Measurements from ENCODE around the gene PRDM5.

The PRDM5 gene

DNA sequence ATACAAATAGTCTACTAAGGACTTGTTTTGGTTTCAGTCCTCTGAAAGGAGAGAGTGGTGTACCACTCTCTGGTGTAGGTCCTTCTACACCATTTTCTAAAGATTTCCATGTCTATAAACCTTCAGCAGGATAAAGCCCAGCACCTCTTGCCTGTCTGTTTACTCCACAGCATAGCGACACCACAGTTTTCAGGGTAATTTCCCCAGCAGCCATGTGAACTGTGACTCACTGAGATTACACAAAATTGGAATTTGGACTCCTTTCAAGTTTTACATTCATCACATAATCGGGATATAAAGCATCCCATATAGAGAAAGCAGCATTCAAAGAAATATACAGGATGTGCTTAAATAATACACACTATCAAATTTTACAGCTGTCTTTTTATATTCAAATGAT, 229.6 kb downstream of the PRDM5 start:
- DNase-seq (ENCODE audit: insufficient read length, low spot score): no peak
- no peak for FAIRE-seq
- TF ChIP-seq POLR2AphosphoS5 (IDR thresholded peaks at IDR 0.05; ENCODE audit: low read depth, low read length) (no peak), TAF1 (IDR thresholded peaks at IDR 0.05; ENCODE audit: low read depth, low read length) (no peak), POLR2A (IDR thresholded peaks at IDR 0.05; ENCODE audit: low read depth, low read length) (no peak), POU2F2 (IDR thresholded peaks at IDR 0.05; ENCODE audit: low read depth, low read length) (no peak), SPI1 (IDR thresholded peaks at IDR 0.05; ENCODE audit: low read depth, low read length) (no peak), PAX5 (IDR thresholded peaks at IDR 0.05; ENCODE audit: insufficient read depth, low read length, severe bottlenecking) (no peak)

DNA sequence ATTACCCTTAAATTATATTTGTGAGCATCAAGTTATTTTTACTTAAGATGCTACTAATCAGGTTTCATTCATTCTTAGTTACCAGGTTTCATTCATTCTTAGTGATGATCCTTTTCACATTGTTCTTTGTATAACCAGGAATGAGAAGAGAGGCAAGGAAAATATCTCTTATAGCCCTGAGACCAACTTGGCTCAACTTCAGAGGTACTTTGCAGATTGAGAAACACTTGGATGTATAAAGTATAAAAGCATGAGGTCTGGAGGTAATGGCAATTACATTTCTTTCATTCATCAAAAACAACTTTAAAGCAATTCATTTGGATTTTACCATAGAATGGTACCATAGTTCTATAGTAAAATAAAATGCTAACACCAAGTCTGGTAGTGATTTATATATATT, 231.0 kb downstream of the PRDM5 start:
- no peak for FAIRE-seq
- DNase-seq (ENCODE audit: insufficient read length, low spot score): no peak
- TF ChIP-seq TAF1 (IDR thresholded peaks at IDR 0.05; ENCODE audit: low read depth, low read length) (no peak), POLR2A (IDR thresholded peaks at IDR 0.05; ENCODE audit: low read depth, low read length) (no peak), PAX5 (IDR thresholded peaks at IDR 0.05; ENCODE audit: insufficient read depth, low read length, severe bottlenecking) (no peak), SPI1 (IDR thresholded peaks at IDR 0.05; ENCODE audit: low read depth, low read length) (no peak), POLR2AphosphoS5 (IDR thresholded peaks at IDR 0.05; ENCODE audit: low read depth, low read length) (no peak), POU2F2 (IDR thresholded peaks at IDR 0.05; ENCODE audit: low read depth, low read length) (no peak)

DNA sequence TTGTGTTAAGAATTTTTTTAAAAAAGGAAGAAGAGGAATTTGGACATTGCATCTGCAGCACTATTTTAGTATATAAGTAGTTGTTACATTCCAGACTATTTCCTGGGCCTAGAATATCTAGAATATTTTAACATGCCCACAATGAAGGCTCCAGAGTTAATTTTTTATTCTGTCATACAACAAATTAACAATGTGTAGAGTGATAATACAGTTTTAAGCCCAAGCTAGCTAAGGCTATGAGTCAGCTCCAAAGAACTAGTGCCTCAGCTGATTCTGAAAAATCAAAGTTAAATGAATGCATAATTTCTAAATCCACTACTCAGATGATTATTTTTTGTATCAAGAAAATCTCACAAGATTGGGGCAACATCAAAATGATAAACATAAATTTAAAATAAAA, 231.4 kb downstream of the PRDM5 start:
- TF ChIP-seq SPI1 (IDR thresholded peaks at IDR 0.05; ENCODE audit: low read depth, low read length) (no peak), POLR2A (IDR thresholded peaks at IDR 0.05; ENCODE audit: low read depth, low read length) (no peak), POU2F2 (IDR thresholded peaks at IDR 0.05; ENCODE audit: low read depth, low read length) (no peak), PAX5 (IDR thresholded peaks at IDR 0.05; ENCODE audit: insufficient read depth, low read length, severe bottlenecking) (no peak), POLR2AphosphoS5 (IDR thresholded peaks at IDR 0.05; ENCODE audit: low read depth, low read length) (no peak), TAF1 (IDR thresholded peaks at IDR 0.05; ENCODE audit: low read depth, low read length) (no peak)
- FAIRE-seq: no peak
- DNase-seq (ENCODE audit: insufficient read length, low spot score): no peak

GRCh38 chr4:120688791-120689190, 233.7 kb downstream of the PRDM5 start:
- TF ChIP-seq SPI1 (IDR thresholded peaks at IDR 0.05; ENCODE audit: low read depth, low read length) (no peak), POLR2A (IDR thresholded peaks at IDR 0.05; ENCODE audit: low read depth, low read length) (no peak), POU2F2 (IDR thresholded peaks at IDR 0.05; ENCODE audit: low read depth, low read length) (no peak), POLR2AphosphoS5 (IDR thresholded peaks at IDR 0.05; ENCODE audit: low read depth, low read length) (no peak), PAX5 (IDR thresholded peaks at IDR 0.05; ENCODE audit: insufficient read depth, low read length, severe bottlenecking) (no peak), TAF1 (IDR thresholded peaks at IDR 0.05; ENCODE audit: low read depth, low read length) (no peak)
- FAIRE-seq (no peak), DNase-seq (ENCODE audit: insufficient read length, low spot score) (no peak)

GRCh38 chr4:120685756-120686278, 236.7 kb downstream of the PRDM5 start:
- FAIRE-seq (no peak), DNase-seq (ENCODE audit: insufficient read length, low spot score) (no peak)
- TF ChIP-seq POLR2A (IDR thresholded peaks at IDR 0.05; ENCODE audit: low read depth, low read length) (no peak), POLR2AphosphoS5 (IDR thresholded peaks at IDR 0.05; ENCODE audit: low read depth, low read length) (no peak), PAX5 (IDR thresholded peaks at IDR 0.05; ENCODE audit: insufficient read depth, low read length, severe bottlenecking) (no peak), POU2F2 (IDR thresholded peaks at IDR 0.05; ENCODE audit: low read depth, low read length) (no peak), TAF1 (IDR thresholded peaks at IDR 0.05; ENCODE audit: low read depth, low read length) (no peak), SPI1 (IDR thresholded peaks at IDR 0.05; ENCODE audit: low read depth, low read length) (no peak)

- DNase-seq (ENCODE audit: insufficient read length, low spot score) (no peak), FAIRE-seq (no peak)
- no peak for TF ChIP-seq TAF1 (IDR thresholded peaks at IDR 0.05; ENCODE audit: low read depth, low read length)
- no peak for TF ChIP-seq POU2F2 (IDR thresholded peaks at IDR 0.05; ENCODE audit: low read depth, low read length)
- no peak for TF ChIP-seq SPI1 (IDR thresholded peaks at IDR 0.05; ENCODE audit: low read depth, low read length)
- no peak for TF ChIP-seq PAX5 (IDR thresholded peaks at IDR 0.05; ENCODE audit: insufficient read depth, low read length, severe bottlenecking)
- TF ChIP-seq POLR2AphosphoS5 (IDR thresholded peaks at IDR 0.05; ENCODE audit: low read depth, low read length): no peak
- no peak for TF ChIP-seq POLR2A (IDR thresholded peaks at IDR 0.05; ENCODE audit: low read depth, low read length)
Measured at GRCh38 chr4:120683897-120684540, 238.5 kb downstream of the PRDM5 start.

GRCh38 chr4:120682981-120683380, 239.5 kb downstream of the PRDM5 start:
- TF ChIP-seq TAF1 (IDR thresholded peaks at IDR 0.05; ENCODE audit: low read depth, low read length): no peak
- no peak for FAIRE-seq
- DNase-seq (ENCODE audit: insufficient read length, low spot score): no peak

- FAIRE-seq: no peak
- DNase-seq (ENCODE audit: insufficient read length, low spot score): no peak
- TF ChIP-seq PAX5 (IDR thresholded peaks at IDR 0.05; ENCODE audit: insufficient read depth, low read length, severe bottlenecking) (no peak), POLR2AphosphoS5 (IDR thresholded peaks at IDR 0.05; ENCODE audit: low read depth, low read length) (no peak), SPI1 (IDR thresholded peaks at IDR 0.05; ENCODE audit: low read depth, low read length) (no peak), POU2F2 (IDR thresholded peaks at IDR 0.05; ENCODE audit: low read depth, low read length) (no peak), POLR2A (IDR thresholded peaks at IDR 0.05; ENCODE audit: low read depth, low read length) (no peak), TAF1 (IDR thresholded peaks at IDR 0.05; ENCODE audit: low read depth, low read length) (no peak)
Measured at GRCh38 chr4:120680647-120681228, 241.8 kb downstream of the PRDM5 start.

- DNase-seq (ENCODE audit: insufficient read length, low spot score): no peak
- FAIRE-seq: no peak
- no peak for TF ChIP-seq POU2F2 (IDR thresholded peaks at IDR 0.05; ENCODE audit: low read depth, low read length)
- no peak for TF ChIP-seq POLR2A (IDR thresholded peaks at IDR 0.05; ENCODE audit: low read depth, low read length)
- no peak for TF ChIP-seq POLR2AphosphoS5 (IDR thresholded peaks at IDR 0.05; ENCODE audit: low read depth, low read length)
- no peak for TF ChIP-seq SPI1 (IDR thresholded peaks at IDR 0.05; ENCODE audit: low read depth, low read length)
- no peak for TF ChIP-seq PAX5 (IDR thresholded peaks at IDR 0.05; ENCODE audit: insufficient read depth, low read length, severe bottlenecking)
- TF ChIP-seq TAF1 (IDR thresholded peaks at IDR 0.05; ENCODE audit: low read depth, low read length): no peak
Measured at GRCh38 chr4:120673696-120674095, 248.8 kb downstream of the PRDM5 start.

Measured in GM12891 (cell line).